Ovary (tissue), 9 donors: ENCODE measurements around the gene KRTAP10-7. TPM values are rescaled to one million over a fixed set of nuclear protein-coding genes. Genes with fewer than 3 reads are reported as not detected.

Source experiments
- DNase-seq, 5 donors: peaks; one replicate each; pipeline ENCODE4 v3.0.0-alpha.2; 2019 to 2020
- H3K27ac ChIP-seq, 2 donors: fragments of 200-600 bp; one replicate each; pipeline versions ENCODE4 v1.5.1 to v1.8.0; 2019 to 2022
- H3K27me3 ChIP-seq: fragments of 200-600 bp; one replicate; pipeline ENCODE4 v1.8.0; 2022
- H3K36me3 ChIP-seq: fragments of 200-600 bp; sonication (generic); one replicate; pipeline ENCODE4 v1.5.1; 2019
- H3K4me1 ChIP-seq: one replicate; pipeline ENCODE4 v1.8.1; 2013; ENCODE audit warnings: mild to moderate bottlenecking, moderate library complexity; ENCODE audit not compliant: insufficient read depth
- H3K4me3 ChIP-seq: fragments of 200-600 bp; sonication (generic); one replicate; pipeline ENCODE4 v1.5.1; 2017
- H3K9me3 ChIP-seq, 2 donors: fragments of 200-600 bp in 1 of 2; sonication (generic) in 1 of 2; one replicate each; pipeline versions ENCODE4 v1.5.1 to v1.8.1; 2013 to 2019; ENCODE audit warnings: mild to moderate bottlenecking in 1 of 2, moderate library complexity in 1 of 2
- EP300 ChIP-seq: sonication (generic); formaldehyde crosslinking; IDR thresholded peaks from one replicate; pipeline ENCODE4 v1.6.1; 2017; ENCODE audit warnings: antibody characterized with exemption
- POLR2A ChIP-seq: fragments of 450-650 bp; IDR thresholded peaks from one replicate; pipeline ENCODE4 v1.6.1; 2017; ENCODE audit warnings: antibody characterized with exemption, mild to moderate bottlenecking, moderate library complexity
- WGBS, 3 donors: extraction: QIAGEN DNeasy Blood & Tissue Kit in 1 of 3; methylation state at CpG; one replicate each; pipeline versions ENCODE4 v1.1.5 to v1.1.7; 2013 to 2017; 5-methylcytosine and 5-hydroxymethylcytosine counted together
- intact Hi-C, 4 donors: fragments of 100-400 bp; cut with DNase I; formaldehyde crosslinking; loops; one replicate each; pipeline versions ENCODE4 v1.11.0 to v1.15.1; 2022 to 2023
- polyA plus RNA-seq, 2 donors: library from polyadenylated mRNA; stranded (reverse); fragments of 200-250 nt in 1 of 2; fragments of 350-450 nt in 1 of 2; fragmentation: Illumina TruSeq in 1 of 2; extraction: RNeasy Lipid Tissue Mini Kit (QIAGEN cat#74804) in 1 of 2; gene quantifications; one replicate each; pipeline ENCODE4 v1.2.3, GENCODE V29; 2013 to 2014
- total RNA-seq, 7 donors: library from RNA; depleted of rRNA in 2 of 7; stranded (reverse); fragments of >200 nt in 2 of 7; fragmentation: NEBNext Ultra II Directional in 3 of 7; extraction: Animal tissue kit (Norgen Biotek cat#: 25700) in 3 of 7; gene quantifications; one replicate each; pipeline versions ENCODE4 v1.1.0 to v1.2.4, GENCODE V29; 2016 to 2023
- TF ChIP-seq, protein P1 (sequence below), 3 donors: fragments of 450-650 bp in 2 of 3; fragments of 200-600 bp in 1 of 3; IDR thresholded peaks; one replicate each; pipeline versions ENCODE4 v1.5.1 to v1.8.0; 2016 to 2022; ENCODE audit warnings: antibody characterized with exemption in 3 of 3, mild to moderate bottlenecking in 1 of 3
- donor health status: DM: no; HTN: no; CAD: no; lungs with moderate emphysema.
- donor health status: DM: no; HTN: no; CAD: no.
- donor health status: Bipolar disorder and iron deficiency.
- donor health status: DM: yes; HTN: yes; CAD: no.
- donor health status: DM: no; HTN: no; CAD: no.
- donor health status: DM: yes; HTN: yes; CAD: no.

The KRTAP10-7 gene
- total and polyA plus RNA-seq, 9 donors, result not detected

DNA sequence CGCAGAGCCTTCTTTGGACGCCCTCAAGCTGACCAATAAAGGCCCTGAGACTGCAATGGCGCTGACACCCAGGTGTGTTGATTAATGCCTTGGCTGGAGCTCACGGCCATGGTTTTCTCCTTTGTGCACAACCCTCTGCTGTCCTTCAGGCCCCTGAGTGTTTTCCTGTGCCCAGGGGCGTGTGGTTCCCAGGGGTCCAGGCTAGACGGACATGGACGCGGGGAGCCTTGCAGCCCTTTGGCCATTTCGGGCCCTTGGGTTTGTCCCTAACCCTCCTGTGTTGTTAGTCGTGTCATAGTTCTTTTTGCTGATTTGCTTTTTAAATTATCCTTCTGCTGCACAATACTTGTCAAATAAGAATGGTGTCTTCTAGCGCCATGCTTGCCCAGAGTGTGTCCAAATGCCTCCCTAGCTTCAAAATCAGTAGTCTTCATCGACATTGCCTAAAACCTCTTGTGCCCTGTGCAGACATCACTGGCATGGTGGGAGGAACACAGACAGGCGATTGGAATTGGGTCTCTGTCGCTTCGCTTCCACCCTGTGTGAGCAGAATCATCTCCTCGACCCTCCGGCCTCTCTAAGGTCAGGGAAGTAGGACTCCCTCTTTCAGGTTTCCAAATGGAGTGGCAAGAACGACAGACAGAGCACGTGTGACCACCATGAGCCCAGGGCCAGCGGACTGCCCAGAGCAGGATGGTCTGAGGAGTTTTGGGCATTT is 24.9 kb upstream of the KRTAP10-7 start:
- Histone ChIP-seq H3K27me3 (no peaks in the 10 kb centered on the region), H3K4me1 (no peaks in the 10 kb centered on the region), H3K36me3 (no peaks in the 10 kb centered on the region), H3K27ac (no peak overlapping the region), H3K9me3 (no peaks in the 10 kb centered on the region), H3K4me3 (no peak overlapping the region)
- intact Hi-C loops, result no loop called here
- WGBS, 3 donors, result 78 to 86% (median 79%) methylated on average over 18 to 20 of the region's 20 CpGs
- DNase-seq, result no peak
- no peak for TF ChIP-seq POLR2A
- TF ChIP-seq, protein P1, sequence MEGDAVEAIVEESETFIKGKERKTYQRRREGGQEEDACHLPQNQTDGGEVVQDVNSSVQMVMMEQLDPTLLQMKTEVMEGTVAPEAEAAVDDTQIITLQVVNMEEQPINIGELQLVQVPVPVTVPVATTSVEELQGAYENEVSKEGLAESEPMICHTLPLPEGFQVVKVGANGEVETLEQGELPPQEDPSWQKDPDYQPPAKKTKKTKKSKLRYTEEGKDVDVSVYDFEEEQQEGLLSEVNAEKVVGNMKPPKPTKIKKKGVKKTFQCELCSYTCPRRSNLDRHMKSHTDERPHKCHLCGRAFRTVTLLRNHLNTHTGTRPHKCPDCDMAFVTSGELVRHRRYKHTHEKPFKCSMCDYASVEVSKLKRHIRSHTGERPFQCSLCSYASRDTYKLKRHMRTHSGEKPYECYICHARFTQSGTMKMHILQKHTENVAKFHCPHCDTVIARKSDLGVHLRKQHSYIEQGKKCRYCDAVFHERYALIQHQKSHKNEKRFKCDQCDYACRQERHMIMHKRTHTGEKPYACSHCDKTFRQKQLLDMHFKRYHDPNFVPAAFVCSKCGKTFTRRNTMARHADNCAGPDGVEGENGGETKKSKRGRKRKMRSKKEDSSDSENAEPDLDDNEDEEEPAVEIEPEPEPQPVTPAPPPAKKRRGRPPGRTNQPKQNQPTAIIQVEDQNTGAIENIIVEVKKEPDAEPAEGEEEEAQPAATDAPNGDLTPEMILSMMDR (IDR thresholded peaks at IDR 0.05), result no peak

DNA sequence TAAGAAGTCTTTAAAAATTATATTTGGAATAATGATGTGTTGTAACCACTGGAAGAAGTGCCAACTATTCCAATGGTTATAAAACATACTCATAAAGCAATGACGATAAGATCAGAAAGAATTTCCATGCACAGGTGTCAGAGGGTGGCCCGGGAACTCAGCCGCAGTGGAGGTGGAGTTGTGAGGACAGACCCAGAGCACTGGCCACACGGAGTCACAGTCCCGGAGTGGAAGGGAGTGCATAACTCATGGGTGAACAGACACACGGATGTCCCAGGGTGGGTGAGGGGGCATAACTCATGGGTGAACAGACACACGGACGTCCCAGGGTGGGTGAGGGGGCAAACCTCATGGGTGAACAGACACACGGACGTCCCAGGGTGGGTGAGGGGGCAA is 24.4 kb upstream of the KRTAP10-7 start:
- no peaks in the 10 kb centered on the region for H3K9me3 ChIP-seq
- H3K4me3 ChIP-seq, result no peak overlapping the region
- 82 to 85% (median 84%) methylated on average over 10 of the region's 10 CpGs for WGBS, 3 donors
- no peaks in the 10 kb centered on the region for H3K36me3 ChIP-seq
- H3K27ac ChIP-seq, result no peak overlapping the region
- H3K27me3 ChIP-seq, result no peaks in the 10 kb centered on the region
- DNase-seq, result no peak
- intact Hi-C loops, result no loop called here
- TF ChIP-seq EP300 (no peak), POLR2A (no peak)
- TF ChIP-seq, protein P1 (IDR thresholded peaks at IDR 0.05), result no peak
- no peaks in the 10 kb centered on the region for H3K4me1 ChIP-seq

DNA sequence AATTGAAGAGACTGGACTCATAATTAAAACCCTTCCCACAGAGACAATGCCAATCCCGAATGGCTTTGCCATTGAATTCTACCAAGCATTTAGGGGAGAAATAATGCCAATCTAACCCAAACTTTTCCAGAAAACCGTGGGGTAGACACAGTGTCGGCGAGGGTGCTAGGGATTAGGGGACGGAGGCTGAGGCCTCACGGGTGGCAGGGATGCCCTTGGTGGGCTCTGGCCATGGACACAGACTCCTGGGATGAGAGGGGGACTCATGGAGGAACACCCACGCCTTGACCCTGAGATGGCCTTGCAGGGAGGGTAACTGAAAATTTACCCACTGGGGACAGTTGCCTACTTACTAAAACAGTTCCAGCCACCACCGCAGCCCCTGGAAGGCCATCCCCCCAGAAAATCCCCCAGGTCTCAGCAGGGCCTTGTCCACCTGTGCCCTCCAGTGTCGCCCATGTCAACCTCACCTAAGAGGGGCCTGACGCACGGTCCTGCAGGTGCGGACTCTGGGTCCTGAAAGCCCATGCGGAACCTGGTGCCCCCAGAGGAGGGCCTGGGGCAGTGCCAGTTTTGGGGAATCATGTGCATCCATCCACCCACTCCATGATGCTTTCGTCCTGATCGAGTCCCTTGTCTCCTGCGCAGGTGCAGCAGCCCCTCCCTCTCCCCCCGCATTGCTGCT is 21.9 kb upstream of the KRTAP10-7 start:
- Histone ChIP-seq H3K4me1 (no peaks in the 10 kb centered on the region), H3K27me3 (no peaks in the 10 kb centered on the region), H3K4me3 (no peak overlapping the region), H3K36me3 (no peaks in the 10 kb centered on the region), H3K27ac (no peak overlapping the region), H3K9me3 (no peaks in the 10 kb centered on the region)
- intact Hi-C loops, result no loop called here
- 91 to 96% (median 92%) methylated on average over 17 of the region's 17 CpGs for WGBS, 3 donors
- TF ChIP-seq, protein P1 (IDR thresholded peaks at IDR 0.05), result no peak
- TF ChIP-seq POLR2A (no peak), EP300 (no peak)
- DNase-seq, result peak in 1 of 5 donors; percentile 7

DNA sequence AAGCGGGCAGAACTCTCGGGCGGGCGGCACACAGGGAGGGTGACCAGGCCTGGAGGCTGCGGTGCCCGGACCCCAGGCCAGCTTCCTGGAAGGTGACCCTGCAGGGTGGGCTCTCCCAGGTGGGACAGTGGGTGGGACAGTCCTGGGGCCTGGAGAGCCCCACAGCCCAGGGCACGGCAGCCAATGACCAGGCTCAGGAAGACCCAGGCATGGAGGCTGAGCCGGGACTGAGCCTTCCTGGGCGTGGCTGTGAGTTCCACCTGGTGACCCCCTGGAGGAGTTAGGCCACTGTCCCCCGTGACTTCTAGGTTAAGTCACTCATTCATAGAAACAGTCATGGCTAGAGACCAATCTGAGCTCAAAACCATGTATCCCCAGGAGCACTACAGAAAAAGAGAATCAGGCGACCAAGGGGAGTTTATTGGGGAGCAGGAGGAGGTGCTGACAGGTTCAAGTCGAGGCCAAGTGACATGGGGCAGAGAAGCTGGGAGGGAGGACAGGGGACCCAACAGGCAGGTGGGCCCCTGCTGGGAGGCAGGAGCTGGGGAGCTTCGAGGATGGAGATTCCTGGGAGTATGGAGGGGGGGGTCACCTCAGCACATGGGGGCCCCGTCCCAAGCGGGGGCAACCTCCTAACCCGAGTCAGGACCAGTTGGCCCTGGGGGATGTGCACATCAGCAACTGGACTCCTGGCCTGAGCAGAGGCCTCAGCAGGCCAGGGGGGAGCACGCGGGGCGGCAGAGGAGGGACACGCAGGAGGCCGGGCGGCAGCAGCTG is 21.2 kb upstream of the KRTAP10-7 start:
- Histone ChIP-seq H3K9me3 (no peaks in the 10 kb centered on the region), H3K36me3 (no peaks in the 10 kb centered on the region), H3K27me3 (no peaks in the 10 kb centered on the region), H3K27ac (no peak overlapping the region), H3K4me3 (no peak overlapping the region), H3K4me1 (no peaks in the 10 kb centered on the region)
- TF ChIP-seq, protein P1 (IDR thresholded peaks at IDR 0.05), result no peak
- TF ChIP-seq EP300 (no peak), POLR2A (no peak)
- intact Hi-C loops, result no loop called here
- no peak for DNase-seq
- 68 to 74% (median 71%) methylated on average over 19 to 22 of the region's 22 CpGs for WGBS, 3 donors
